Kidney (tissue), 14 donors: ENCODE data around the gene TTC31. TPM values are rescaled to one million over a fixed set of nuclear protein-coding genes. Genes with fewer than 3 reads are reported as not detected.
A peak's percentile ranks its signal among the peaks of the same experiment; 100 is the strongest.

Experiments
- DNase-seq, 5 donors: peaks; one replicate each; pipeline ENCODE4 v3.0.0-alpha.2; 2013 to 2020
- FAIRE-seq: peaks from 2 replicates; lab custom pipeline; 2012; peaks lifted over from hg19 to GRCh38; lab: Jason Lieb, UNC
- H3K27ac ChIP-seq, 2 donors: one replicate each; pipeline ENCODE4 v1.7.0; 2013; ENCODE audit warnings: low read depth in 2 of 2, low read length in 2 of 2, inconsistent platforms in 1 of 2
- H3K27me3 ChIP-seq: one replicate; pipeline ENCODE4 v1.7.1; 2013; ENCODE audit warnings: low read length, inconsistent platforms; ENCODE audit not compliant: control insufficient read depth, insufficient read depth
- H3K36me3 ChIP-seq, 3 donors: one replicate each; pipeline versions ENCODE4 v1.7.0 to v1.7.1; 2013; ENCODE audit warnings: low read length in 3 of 3, control low read depth in 1 of 3, inconsistent platforms in 1 of 3; ENCODE audit not compliant: insufficient read depth in 3 of 3, control insufficient read depth in 2 of 3
- H3K4me1 ChIP-seq, 3 donors: one replicate each; pipeline versions ENCODE4 v1.7.0 to v1.7.1; 2013; ENCODE audit warnings: low read length in 3 of 3, inconsistent platforms in 1 of 3, low read depth in 1 of 3; ENCODE audit not compliant: control insufficient read depth in 2 of 3, insufficient read depth in 2 of 3
- H3K4me3 ChIP-seq, 3 donors: one replicate each; pipeline versions ENCODE4 v1.7.0 to v1.8.1; 2013; ENCODE audit warnings: low read length in 3 of 3, control low read depth in 1 of 3, inconsistent platforms in 1 of 3
- H3K9ac ChIP-seq, 3 donors: one replicate each; pipeline versions ENCODE4 v1.7.0 to v1.7.1; 2013; ENCODE audit warnings: low read length in 3 of 3, control low read depth in 1 of 3, inconsistent platforms in 1 of 3
- H3K9me3 ChIP-seq, 3 donors: one replicate each; pipeline versions ENCODE4 v1.7.0 to v1.7.1; 2013; ENCODE audit warnings: low read length in 3 of 3, control low read depth in 1 of 3, inconsistent platforms in 1 of 3; ENCODE audit not compliant: control insufficient read depth in 2 of 3, insufficient read depth in 1 of 3
- intact Hi-C: fragments of 100-400 bp; cut with DNase I; formaldehyde crosslinking; loops from one replicate; pipeline ENCODE4 v1.11.1; 2022
- polyA plus RNA-seq: library from polyadenylated mRNA; stranded (reverse); fragments of 350-450 nt; fragmentation: Illumina TruSeq; extraction: RNeasy Lipid Tissue Mini Kit (QIAGEN cat#74804); gene quantifications from one replicate; pipeline ENCODE4 v1.2.3, GENCODE V29; 2014; ENCODE audit warnings: low read depth, low replicate concordance; ENCODE audit not compliant: insufficient read depth
- total RNA-seq: library from RNA; stranded (reverse); fragmentation: NEBNext Ultra II Directional; extraction: Animal tissue kit (Norgen Biotek cat#: 25700); gene quantifications from one replicate; pipeline ENCODE4 v1.2.1, GENCODE V29; 2021
- TF ChIP-seq, protein P1 (sequence below): IDR thresholded peaks from 3 replicates; pipeline ENCODE4 v1.5.1; 2012; ENCODE audit warnings: mild to moderate bottlenecking, moderate library complexity, borderline replicate concordance; ENCODE audit not compliant: insufficient read depth; ENCODE audit errors: extremely low read depth
- donor health status: control.
- donor health status: control.
- donor health status: control.
- donor health status: control.
- donor health status: control.
- donor health status: DM: yes; HTN: yes; CAD: no.
- donor health status: Normal renal cell carcinoma (clear cell type).

The TTC31 gene
- total and polyA plus RNA-seq, 2 donors from 2014 or later = 11.5 to 29.1 TPM

DNA sequence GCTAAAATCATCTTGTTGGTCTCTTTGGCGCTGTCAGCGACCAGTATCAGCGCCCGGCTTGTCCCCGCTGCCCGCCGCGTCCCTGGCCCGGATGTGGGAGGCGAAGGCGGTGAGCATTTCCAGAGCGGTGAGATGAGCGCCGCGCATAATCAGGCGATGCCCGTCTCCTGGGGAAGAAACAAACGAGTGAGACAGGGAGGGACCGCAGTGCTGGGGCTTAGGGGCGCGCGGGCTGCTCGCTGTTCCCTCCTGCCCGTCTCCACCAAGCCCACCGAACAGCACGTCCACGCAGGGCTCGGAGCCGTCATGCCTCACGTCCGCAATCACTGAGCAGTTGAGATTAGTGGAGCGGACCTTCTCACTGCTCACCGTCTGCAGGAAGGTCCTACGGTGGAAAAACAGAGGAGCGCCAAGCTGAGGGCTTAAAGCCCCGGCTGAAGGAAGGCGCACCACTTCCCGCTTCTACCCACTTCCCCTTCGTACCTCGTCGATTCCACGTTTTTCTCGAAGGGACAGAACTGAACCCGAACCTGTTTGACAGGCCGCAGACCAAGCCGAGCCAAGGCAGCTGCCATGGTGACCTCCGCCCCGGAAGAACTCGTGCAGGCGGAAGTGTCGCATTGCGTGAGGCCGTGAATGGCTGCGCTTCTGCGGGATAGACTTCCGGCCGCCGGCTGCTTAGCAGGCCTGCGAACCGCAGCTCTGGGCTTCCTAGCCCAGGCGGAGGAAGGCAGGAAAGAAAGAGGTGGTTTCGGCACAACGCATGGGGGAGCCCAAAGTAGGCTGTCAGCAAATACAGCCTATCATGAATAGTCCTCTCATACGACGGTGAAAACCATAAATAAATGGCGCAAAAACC, 10.6 kb upstream of the TTC31 start, which contains the start of gene MRPL53:
Gene MRPL53, minus strand, starts transcription at position 595 of the 859 bp plus-strand sequence. Its CDS starts 20 bp downstream, at position 575.
- peaks cover 0 to 2% (median 0%) of the 10 kb centered on the region in 3 donors for H3K4me1 ChIP-seq
- no peaks in the 10 kb centered on the region for H3K27me3 ChIP-seq
- FAIRE-seq (no peak), DNase-seq (peak; percentile 95 to 98 (median 98))
- no peaks in the 10 kb centered on the region for H3K9me3 ChIP-seq
- TF ChIP-seq, protein P1, sequence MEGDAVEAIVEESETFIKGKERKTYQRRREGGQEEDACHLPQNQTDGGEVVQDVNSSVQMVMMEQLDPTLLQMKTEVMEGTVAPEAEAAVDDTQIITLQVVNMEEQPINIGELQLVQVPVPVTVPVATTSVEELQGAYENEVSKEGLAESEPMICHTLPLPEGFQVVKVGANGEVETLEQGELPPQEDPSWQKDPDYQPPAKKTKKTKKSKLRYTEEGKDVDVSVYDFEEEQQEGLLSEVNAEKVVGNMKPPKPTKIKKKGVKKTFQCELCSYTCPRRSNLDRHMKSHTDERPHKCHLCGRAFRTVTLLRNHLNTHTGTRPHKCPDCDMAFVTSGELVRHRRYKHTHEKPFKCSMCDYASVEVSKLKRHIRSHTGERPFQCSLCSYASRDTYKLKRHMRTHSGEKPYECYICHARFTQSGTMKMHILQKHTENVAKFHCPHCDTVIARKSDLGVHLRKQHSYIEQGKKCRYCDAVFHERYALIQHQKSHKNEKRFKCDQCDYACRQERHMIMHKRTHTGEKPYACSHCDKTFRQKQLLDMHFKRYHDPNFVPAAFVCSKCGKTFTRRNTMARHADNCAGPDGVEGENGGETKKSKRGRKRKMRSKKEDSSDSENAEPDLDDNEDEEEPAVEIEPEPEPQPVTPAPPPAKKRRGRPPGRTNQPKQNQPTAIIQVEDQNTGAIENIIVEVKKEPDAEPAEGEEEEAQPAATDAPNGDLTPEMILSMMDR = no peak
- peak within 1 kb of the TSS; percentile 68 to 98 (median 91) for H3K9ac ChIP-seq
- H3K4me3 ChIP-seq = peak within 1 kb of the TSS; percentile 78 to 97 (median 96)
- H3K27ac ChIP-seq = peak within 1 kb of the TSS; percentile 80 to 94
- intact Hi-C loops = no loop called here
- peaks cover 0 to 13% (median 9%) of the 10 kb centered on the region in 3 donors for H3K36me3 ChIP-seq

DNA sequence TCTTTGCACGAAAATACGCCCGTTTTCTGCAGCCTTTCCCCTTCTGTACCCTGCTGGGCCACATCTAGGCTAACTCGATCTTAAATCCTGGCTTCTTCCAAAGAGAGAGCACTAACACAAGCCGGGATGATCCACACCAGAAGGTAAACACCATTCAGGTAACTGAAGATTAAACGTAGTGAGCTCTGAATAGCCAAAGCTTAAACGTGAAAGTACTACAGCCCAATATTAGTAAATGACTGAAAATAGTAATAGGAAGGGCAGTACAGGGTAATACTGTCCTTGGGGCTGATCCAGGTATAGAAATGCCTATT, 10.0 kb upstream of the TTC31 start:
- peak overlapping the region; percentile 78 to 97 (median 96) for H3K4me3 ChIP-seq
- H3K27me3 ChIP-seq = no peaks in the 10 kb centered on the region
- H3K9me3 ChIP-seq = no peaks in the 10 kb centered on the region
- peaks cover 0 to 2% (median 0%) of the 10 kb centered on the region in 3 donors for H3K4me1 ChIP-seq
- DNase-seq (no peak), FAIRE-seq (no peak)
- peak overlapping the region; percentile 80 to 94 for H3K27ac ChIP-seq
- intact Hi-C loops = no loop called here
- TF ChIP-seq, protein P1 = no peak
- peak overlapping the region; percentile 62 to 98 (median 68) for H3K9ac ChIP-seq
- peaks cover 0 to 13% (median 13%) of the 10 kb centered on the region in 3 donors for H3K36me3 ChIP-seq

DNA sequence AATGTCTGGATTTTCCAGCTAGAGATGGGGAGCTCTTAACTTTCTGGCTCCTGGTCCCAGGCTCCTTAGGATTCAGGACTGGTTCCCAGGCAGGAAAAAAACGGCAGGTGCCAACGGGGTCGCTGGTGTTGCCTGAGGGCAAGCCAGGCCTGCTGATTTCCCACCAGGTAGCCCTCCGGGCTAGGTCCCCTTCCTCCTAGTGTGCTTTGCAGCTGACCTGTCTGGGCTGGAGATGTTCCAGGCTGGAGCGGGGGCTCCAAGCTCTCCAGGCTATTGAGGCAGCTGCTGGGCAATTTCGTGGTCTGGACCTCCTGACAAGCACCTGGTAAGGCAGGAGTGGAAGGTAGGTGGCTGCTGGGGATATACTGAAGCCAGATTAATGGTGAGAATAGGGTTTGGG, 8.4 kb upstream of the TTC31 start:
- Histone ChIP-seq H3K9me3 (no peaks in the 10 kb centered on the region), H3K4me3 (no peak overlapping the region), H3K9ac (no peak overlapping the region), H3K4me1 (peaks cover 0 to 2% (median 0%) of the 10 kb centered on the region in 3 donors), H3K27ac (no peak overlapping the region), H3K36me3 (peaks cover 0 to 13% (median 13%) of the 10 kb centered on the region in 3 donors), H3K27me3 (no peaks in the 10 kb centered on the region)
- FAIRE-seq = no peak
- TF ChIP-seq, protein P1 = no peak
- intact Hi-C loops = no loop called here
- peak in 1 of 5 donors; percentile 64 for DNase-seq
